A549 (cell line): Measurements from ENCODE around the gene MYO18B. TPM values are rescaled to one million over a fixed set of nuclear protein-coding genes. Genes with fewer than 3 reads are reported as not detected.

Experiments used
- ATAC-seq, 2 experiments: fragments of 200-7000 bp in 1 of 2; fragments of >200 bp in 1 of 2; cut with Nextera tagmentation in 1 of 2; cut with Tn5 transposase in 1 of 2; 3 replicates each; pipeline versions ENCODE4 v1.8.0 to v1.9.1; 2018 to 2020; ENCODE audit warnings: mild to moderate bottlenecking in 1 of 2, moderate library complexity in 1 of 2
- CTCF ChIA-PET: fragments of 300-600 bp; sonication (Branson Sonifier 250); formaldehyde crosslinking; extraction: SDS; loops from one replicate; lab custom pipeline; 2021; ENCODE audit warnings: antibody characterized with exemption, inconsistent platforms; lab: Yijun Ruan, JAX
- POLR2A ChIA-PET: fragments of 350-600 bp; formaldehyde crosslinking; extraction: SDS; loops from one replicate; lab custom pipeline; 2021; ENCODE audit warnings: antibody characterized with exemption, inconsistent platforms; lab: Yijun Ruan, JAX
- DNase-seq, 2 experiments: peaks; one replicate each; pipeline versions ENCODE4 v3.0.0 to v3.0.0-alpha.2; 2011 to 2016; ENCODE audit warnings: low read depth in 1 of 2, low spot score in 1 of 2
- FAIRE-seq: peaks from 2 replicates; lab custom pipeline; 2011; peaks lifted over from hg19 to GRCh38; lab: Jason Lieb, UNC
- H3K27ac ChIP-seq, 2 experiments: fragments of >200 bp; sonication (Bioruptor Twin); formaldehyde crosslinking; 3 replicates each; pipeline ENCODE4 v1.5.1; 2016 to 2017
- H3K4me1 ChIP-seq: fragments of >200 bp; sonication (Bioruptor Twin); formaldehyde crosslinking; 3 replicates; pipeline ENCODE4 v1.6.1; 2016
- H3K4me2 ChIP-seq: fragments of >200 bp; sonication (Bioruptor Twin); formaldehyde crosslinking; 3 replicates; pipeline ENCODE4 v1.6.1; 2016
- H3K4me3 ChIP-seq: fragments of >200 bp; sonication (Bioruptor Twin); formaldehyde crosslinking; 3 replicates; pipeline ENCODE4 v1.5.1; 2016
- H3K9me3 ChIP-seq: fragments of >200 bp; sonication (Bioruptor Twin); formaldehyde crosslinking; 3 replicates; pipeline ENCODE4 v1.6.1; 2016
- BHLHE40 ChIP-seq: IDR thresholded peaks from 2 replicates; pipeline ENCODE4 v1.6.1; 2012; ENCODE audit warnings: low read depth, low read length, inconsistent platforms
- CEBPB ChIP-seq, 2 experiments: fragments of >200 bp in 1 of 2; sonication (Bioruptor Twin) in 1 of 2; formaldehyde crosslinking in 1 of 2; IDR thresholded peaks; 2 replicates each; pipeline ENCODE4 v1.6.1; 2012 to 2016
- CHD4 ChIP-seq: fragments of 200-600 bp; sonication (generic); IDR thresholded peaks from 2 replicates; pipeline ENCODE4 v1.6.1; 2016; ENCODE audit warnings: antibody characterized with exemption, mild to moderate bottlenecking, borderline replicate concordance
- EHF ChIP-seq: fragments of 250-450 bp; sonication (Bioruptor Pico); IDR thresholded peaks from 2 replicates; pipeline ENCODE4 v1.5.0; 2020; ENCODE audit warnings: mild to moderate bottlenecking
- EHMT2 ChIP-seq: fragments of 200-600 bp; sonication (generic); IDR thresholded peaks from 2 replicates; pipeline ENCODE4 v1.6.1; 2016; ENCODE audit warnings: antibody characterized with exemption, low read depth, mild to moderate bottlenecking, moderate library complexity
- ESRRA ChIP-seq: fragments of 150-350 bp; IDR thresholded peaks from 2 replicates; pipeline ENCODE4 v1.6.1; 2014; ENCODE audit warnings: mild to moderate bottlenecking, low read length, borderline replicate concordance
- FOSL2 ChIP-seq, 2 experiments: fragments of 450-650 bp in 1 of 2; fragments of >200 bp in 1 of 2; sonication (Bioruptor Twin) in 1 of 2; formaldehyde crosslinking; IDR thresholded peaks; 2 replicates each; pipeline versions ENCODE4 v1.5.0 to v1.6.1; 2016 to 2020; ENCODE audit warnings: mild to moderate bottlenecking in 1 of 2, moderate library complexity in 1 of 2
- HDAC2 ChIP-seq: fragments of 200-600 bp; sonication (generic); IDR thresholded peaks from 2 replicates; pipeline ENCODE4 v1.6.1; 2016
- HEYL ChIP-seq: fragments of 250-450 bp; sonication (Bioruptor Pico); IDR thresholded peaks from 2 replicates; pipeline ENCODE4 v1.8.0; 2021; ENCODE audit warnings: mild to moderate bottlenecking, moderate library complexity
- HOXB13 ChIP-seq: fragments of 250-450 bp; sonication (Bioruptor Pico); IDR thresholded peaks from 2 replicates; pipeline ENCODE4 v1.5.0; 2020; ENCODE audit warnings: low read depth, mild to moderate bottlenecking, moderate library complexity
- HOXB5 ChIP-seq: fragments of 250-450 bp; sonication (Bioruptor Pico); IDR thresholded peaks from 2 replicates; pipeline ENCODE4 v1.5.0; 2020; ENCODE audit warnings: mild to moderate bottlenecking, moderate library complexity
- JUN ChIP-seq, 2 experiments: fragments of >200 bp; sonication (Bioruptor Twin); formaldehyde crosslinking; IDR thresholded peaks; 2 replicates in 1 of 2; 3 replicates in 1 of 2; pipeline ENCODE4 v1.6.1; 2016 to 2017
- JUNB ChIP-seq: fragments of >200 bp; sonication (Bioruptor Twin); formaldehyde crosslinking; IDR thresholded peaks from 2 replicates; pipeline ENCODE4 v1.6.1; 2016
- MAZ ChIP-seq: fragments of 150-350 bp; IDR thresholded peaks from 2 replicates; pipeline ENCODE4 v1.6.1; 2014; ENCODE audit warnings: antibody characterized with exemption, low read depth, low read length, borderline replicate concordance
- NFE2L2 ChIP-seq: fragments of 150-350 bp; conservative IDR thresholded peaks from 2 replicates; pipeline ENCODE4 v1.6.1; 2014; ENCODE audit warnings: low read length
- USF2 ChIP-seq: fragments of 450-650 bp; IDR thresholded peaks from 2 replicates; pipeline ENCODE4 v1.6.1; 2014; ENCODE audit warnings: antibody characterized with exemption
- ZFP36 ChIP-seq: fragments of 450-650 bp; IDR thresholded peaks from 2 replicates; pipeline ENCODE4 v1.6.1; 2014; ENCODE audit warnings: borderline replicate concordance; ENCODE audit not compliant: partially characterized antibody
- ZSCAN20 ChIP-seq: fragments of 250-450 bp; sonication (Bioruptor Pico); IDR thresholded peaks from 2 replicates; pipeline ENCODE4 v1.8.0; 2022; ENCODE audit warnings: mild to moderate bottlenecking, moderate library complexity
- WGBS: methylation state at CpG from one replicate; pipeline ENCODE4 v1.1.6; 2017; ENCODE audit errors: missing lambda C conversion rate; 5-methylcytosine and 5-hydroxymethylcytosine counted together
- polyA plus RNA-seq, 4 experiments: library from polyadenylated mRNA; depleted of rRNA in 3 of 4; stranded (reverse); fragments of >200 nt; fragmentation: RNase III in 1 of 4; extraction: RNeasy Plus Mini Kit Qiagen cat#74134 plus additional on column Dnase treatment in 1 of 4; gene quantifications; 2 replicates in 3 of 4; 3 replicates in 1 of 4; pipeline ENCODE4 v1.2.3, GENCODE V29; 2011 to 2017
- TF ChIP-seq, protein P1 (sequence below): fragments of 200-600 bp; sonication (generic); IDR thresholded peaks from 2 replicates; pipeline ENCODE4 v1.6.1; 2016; ENCODE audit warnings: antibody characterized with exemption, mild to moderate bottlenecking, moderate library complexity

Gene MYO18B
- polyA plus RNA-seq, 2 of the 4 experiments (the other 2 are of a cell fraction), result 0.01 TPM

- CTCF ChIA-PET, result interaction anchor here (1.3 kb wide), 1 partner anchor 231 kb away, joined by 4 read pairs; no protein-coding TSS in a partner anchor
- H3K9me3 ChIP-seq, result no peaks in the 10 kb centered on the region
- no peak overlapping the region for H3K4me2 ChIP-seq
- TF ChIP-seq ESRRA (no peak), EHF (CRISPR knock-in tag) (no peak), EHMT2 (no peak), HDAC2 (no peak), ZSCAN20 (no peak), BHLHE40 (no peak), USF2 (no peak)
- no peak overlapping the region for H3K27ac ChIP-seq
- FAIRE-seq (no peak), DNase-seq (no peak), ATAC-seq (no peak)
- no peaks in the 10 kb centered on the region for H3K4me1 ChIP-seq
- WGBS, result 91% methylated on average over 4 of the region's 4 CpGs
- POLR2A ChIA-PET, result no interaction called here
- no peak overlapping the region for H3K4me3 ChIP-seq
These were observed 48.8 kb upstream of the MYO18B start for GRCh38 chr22:25693268-25693565.

- CTCF ChIA-PET, result interaction anchor here (0.6 to 1.5 kb wide), 2 partner anchors 12 to 172 kb away, joined by 4 read pairs; no protein-coding TSS in a partner anchor
- no peak overlapping the region for H3K4me3 ChIP-seq
- no peak overlapping the region for H3K4me2 ChIP-seq
- no peak for ATAC-seq
- FAIRE-seq, result no peak
- no peak for DNase-seq
- TF ChIP-seq, protein P1, sequence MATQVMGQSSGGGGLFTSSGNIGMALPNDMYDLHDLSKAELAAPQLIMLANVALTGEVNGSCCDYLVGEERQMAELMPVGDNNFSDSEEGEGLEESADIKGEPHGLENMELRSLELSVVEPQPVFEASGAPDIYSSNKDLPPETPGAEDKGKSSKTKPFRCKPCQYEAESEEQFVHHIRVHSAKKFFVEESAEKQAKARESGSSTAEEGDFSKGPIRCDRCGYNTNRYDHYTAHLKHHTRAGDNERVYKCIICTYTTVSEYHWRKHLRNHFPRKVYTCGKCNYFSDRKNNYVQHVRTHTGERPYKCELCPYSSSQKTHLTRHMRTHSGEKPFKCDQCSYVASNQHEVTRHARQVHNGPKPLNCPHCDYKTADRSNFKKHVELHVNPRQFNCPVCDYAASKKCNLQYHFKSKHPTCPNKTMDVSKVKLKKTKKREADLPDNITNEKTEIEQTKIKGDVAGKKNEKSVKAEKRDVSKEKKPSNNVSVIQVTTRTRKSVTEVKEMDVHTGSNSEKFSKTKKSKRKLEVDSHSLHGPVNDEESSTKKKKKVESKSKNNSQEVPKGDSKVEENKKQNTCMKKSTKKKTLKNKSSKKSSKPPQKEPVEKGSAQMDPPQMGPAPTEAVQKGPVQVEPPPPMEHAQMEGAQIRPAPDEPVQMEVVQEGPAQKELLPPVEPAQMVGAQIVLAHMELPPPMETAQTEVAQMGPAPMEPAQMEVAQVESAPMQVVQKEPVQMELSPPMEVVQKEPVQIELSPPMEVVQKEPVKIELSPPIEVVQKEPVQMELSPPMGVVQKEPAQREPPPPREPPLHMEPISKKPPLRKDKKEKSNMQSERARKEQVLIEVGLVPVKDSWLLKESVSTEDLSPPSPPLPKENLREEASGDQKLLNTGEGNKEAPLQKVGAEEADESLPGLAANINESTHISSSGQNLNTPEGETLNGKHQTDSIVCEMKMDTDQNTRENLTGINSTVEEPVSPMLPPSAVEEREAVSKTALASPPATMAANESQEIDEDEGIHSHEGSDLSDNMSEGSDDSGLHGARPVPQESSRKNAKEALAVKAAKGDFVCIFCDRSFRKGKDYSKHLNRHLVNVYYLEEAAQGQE, result no peak
- TF ChIP-seq ESRRA (no peak), FOSL2 (IDR thresholded peaks at IDR 0.05) (no peak), FOSL2 (CRISPR knock-in tag; IDR thresholded peaks at IDR 0.05) (no peak), HEYL (CRISPR knock-in tag) (no peak), CHD4 (no peak), MAZ (no peak), NFE2L2 (no peak), HOXB13 (CRISPR knock-in tag) (no peak), CEBPB (IDR thresholded peaks at IDR 0.05) (no peak)
- POLR2A ChIA-PET, result no interaction called here
- no peak overlapping the region for H3K27ac ChIP-seq
- no peaks in the 10 kb centered on the region for H3K4me1 ChIP-seq
- 84% methylated on average over 14 of the region's 16 CpGs for WGBS
- H3K9me3 ChIP-seq, result no peaks in the 10 kb centered on the region
These were observed 47.6 kb upstream of the MYO18B start for GRCh38 chr22:25694196-25694907.

DNA sequence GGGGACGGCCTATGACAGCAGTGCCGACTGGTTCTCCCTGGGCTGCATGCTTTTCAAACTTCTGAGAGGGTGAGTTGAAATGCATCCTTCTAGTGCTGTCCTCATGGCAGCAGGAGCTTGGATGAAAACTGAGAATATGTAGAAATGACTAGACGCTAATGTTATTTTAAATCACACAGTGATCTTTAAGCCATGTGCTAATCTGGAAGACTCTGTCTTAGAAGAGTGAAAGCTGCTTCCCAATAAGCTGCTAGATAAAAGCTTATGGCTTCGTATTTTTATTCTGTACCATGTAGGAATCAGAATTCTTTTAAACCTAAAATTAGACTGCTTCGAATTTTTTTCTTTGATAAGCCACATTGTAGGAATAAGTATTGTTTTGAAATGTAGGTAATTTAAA lies 46.8 kb upstream of the MYO18B start:
- ATAC-seq, result no peak
- POLR2A ChIA-PET, result no interaction called here
- H3K9me3 ChIP-seq, result no peaks in the 10 kb centered on the region
- FAIRE-seq, result no peak
- 82% methylated on average over 5 of the region's 5 CpGs for WGBS
- no peak for TF ChIP-seq FOSL2 (IDR thresholded peaks at IDR 0.05)
- no peak for TF ChIP-seq FOSL2 (CRISPR knock-in tag; IDR thresholded peaks at IDR 0.05)
- no peak for TF ChIP-seq MAZ
- no peak for TF ChIP-seq JUN (IDR thresholded peaks at IDR 0.05)
- no peak for TF ChIP-seq JUNB
- TF ChIP-seq ZFP36, result no peak
- TF ChIP-seq NFE2L2, result no peak
- TF ChIP-seq HOXB5, result no peak
- no peak overlapping the region for H3K27ac ChIP-seq
- no peak for DNase-seq
- CTCF ChIA-PET, result interaction anchor here (1.5 kb wide), 1 partner anchor 13 kb away, joined by 4 read pairs; no protein-coding TSS in a partner anchor
- no peak overlapping the region for H3K4me3 ChIP-seq
- H3K4me2 ChIP-seq, result no peak overlapping the region
- no peaks in the 10 kb centered on the region for H3K4me1 ChIP-seq
